Smooth muscle cell (in vitro differentiated cells): Measurements from ENCODE around the gene WWOX. TPM values are rescaled to one million over a fixed set of nuclear protein-coding genes. Genes with fewer than 3 reads are reported as not detected.

Experiments used
- DNase-seq: peaks from one replicate; lab custom pipeline; 2025; ENCODE audit not compliant: unreplicated experiment; lab: John Stamatoyannopoulos, UW
- H2AFZ ChIP-seq: fragments of 200-600 bp; sonication (generic); 2 replicates; pipeline ENCODE4 v1.6.0; 2016; ENCODE audit warnings: antibody characterized with exemption, low read depth, mild to moderate bottlenecking
- H3F3A ChIP-seq: fragments of 200-600 bp; sonication (generic); 2 replicates; pipeline ENCODE4 v1.6.0; 2017; ENCODE audit warnings: antibody characterized with exemption, low read depth
- H3K27ac ChIP-seq: fragments of 200-600 bp; sonication (generic); 2 replicates; pipeline ENCODE4 v1.5.1; 2016; ENCODE audit warnings: low read depth, mild to moderate bottlenecking
- H3K27me3 ChIP-seq: fragments of 200-600 bp; sonication (generic); 2 replicates; pipeline ENCODE4 v1.6.1; 2016; ENCODE audit warnings: low read depth, mild to moderate bottlenecking
- H3K36me3 ChIP-seq: fragments of 200-600 bp; sonication (generic); 2 replicates; pipeline ENCODE4 v1.5.1; 2016; ENCODE audit warnings: low read depth
- H3K4me1 ChIP-seq: fragments of 200-600 bp; sonication (generic); 2 replicates; pipeline ENCODE4 v1.5.1; 2016; ENCODE audit warnings: low read depth
- H3K4me2 ChIP-seq: fragments of 200-600 bp; sonication (generic); 2 replicates; pipeline ENCODE4 v1.6.0; 2016; ENCODE audit warnings: mild to moderate bottlenecking
- H3K4me3 ChIP-seq: fragments of 200-600 bp; sonication (generic); 2 replicates; pipeline ENCODE4 v1.5.1; 2016; ENCODE audit warnings: mild to moderate bottlenecking
- H3K79me2 ChIP-seq: fragments of 200-600 bp; sonication (generic); 2 replicates; pipeline ENCODE4 v1.6.0; 2016; ENCODE audit warnings: low read depth, mild to moderate bottlenecking
- H3K9ac ChIP-seq: fragments of 200-600 bp; sonication (generic); 2 replicates; pipeline ENCODE4 v1.6.0; 2016; ENCODE audit warnings: low read depth
- H3K9me3 ChIP-seq: fragments of 200-600 bp; sonication (generic); replicated peaks from 2 replicates; pipeline ENCODE4 v1.5.1; 2016; ENCODE audit warnings: low read depth
- H4K20me1 ChIP-seq: fragments of 200-600 bp; sonication (generic); 2 replicates; pipeline ENCODE4 v1.6.0; 2016; ENCODE audit warnings: low read depth
- WGBS: methylation state at CpG from one replicate; pipeline ENCODE4 v1.1.7; 2016; ENCODE audit warnings: low lambda C conversion rate; 5-methylcytosine and 5-hydroxymethylcytosine counted together
- polyA plus RNA-seq: library from polyadenylated mRNA; unstranded; fragments of >200 nt; fragmentation: Nextera tagmentation; extraction: Ambion mirVana; gene quantifications from 2 replicates; pipeline ENCODE4 v1.2.1, GENCODE V29; 2016
- total RNA-seq: library from RNA; depleted of rRNA; stranded (reverse); fragments of >200 nt; gene quantifications from 2 replicates; pipeline ENCODE4 v1.2.3, GENCODE V29; 2014
- TF ChIP-seq, protein P1 (sequence below): fragments of 200-600 bp; sonication (generic); IDR thresholded peaks from 2 replicates; pipeline ENCODE4 v1.5.1; 2017; ENCODE audit warnings: borderline replicate concordance, mild to moderate bottlenecking, antibody characterized with exemption; ENCODE audit not compliant: insufficient read depth, poor library complexity, severe bottlenecking

WWOX gene
- total and polyA plus RNA-seq, 2 experiments from 2014 or later, result 7.5 to 14.0 TPM

DNA sequence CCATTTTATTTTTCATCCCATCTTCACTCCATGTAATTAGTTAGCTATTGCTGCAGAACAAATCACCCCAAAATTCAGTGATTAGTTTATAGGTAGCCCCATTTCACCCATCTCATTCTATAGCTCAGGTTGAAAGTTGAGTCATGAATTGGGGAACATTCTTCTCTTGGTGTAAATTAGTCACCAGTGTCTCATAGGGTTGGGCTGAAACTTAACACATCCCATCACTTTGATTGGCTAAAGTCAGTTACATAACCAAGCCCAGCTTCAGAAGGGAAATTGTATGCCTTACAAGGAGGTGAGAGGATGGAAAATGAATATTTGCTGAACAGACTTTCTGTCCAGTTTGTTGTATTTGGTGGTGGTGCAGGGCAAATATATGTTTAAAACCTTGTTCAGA, 477.5 kb downstream of the WWOX start:
- Histone ChIP-seq H3K9ac (no peak overlapping the region), H3K36me3 (no peaks in the 10 kb centered on the region), H3K4me3 (no peak overlapping the region), H3K27ac (no peak overlapping the region), H3K4me1 (no peaks in the 10 kb centered on the region), H3F3A (no peaks in the 10 kb centered on the region), H4K20me1 (no peaks in the 10 kb centered on the region), H3K4me2 (no peak overlapping the region), H3K27me3 (no peaks in the 10 kb centered on the region), H3K79me2 (no peaks in the 10 kb centered on the region), H3K9me3 (no peaks in the 10 kb centered on the region), H2AFZ (no peak overlapping the region)
- TF ChIP-seq, protein P1, sequence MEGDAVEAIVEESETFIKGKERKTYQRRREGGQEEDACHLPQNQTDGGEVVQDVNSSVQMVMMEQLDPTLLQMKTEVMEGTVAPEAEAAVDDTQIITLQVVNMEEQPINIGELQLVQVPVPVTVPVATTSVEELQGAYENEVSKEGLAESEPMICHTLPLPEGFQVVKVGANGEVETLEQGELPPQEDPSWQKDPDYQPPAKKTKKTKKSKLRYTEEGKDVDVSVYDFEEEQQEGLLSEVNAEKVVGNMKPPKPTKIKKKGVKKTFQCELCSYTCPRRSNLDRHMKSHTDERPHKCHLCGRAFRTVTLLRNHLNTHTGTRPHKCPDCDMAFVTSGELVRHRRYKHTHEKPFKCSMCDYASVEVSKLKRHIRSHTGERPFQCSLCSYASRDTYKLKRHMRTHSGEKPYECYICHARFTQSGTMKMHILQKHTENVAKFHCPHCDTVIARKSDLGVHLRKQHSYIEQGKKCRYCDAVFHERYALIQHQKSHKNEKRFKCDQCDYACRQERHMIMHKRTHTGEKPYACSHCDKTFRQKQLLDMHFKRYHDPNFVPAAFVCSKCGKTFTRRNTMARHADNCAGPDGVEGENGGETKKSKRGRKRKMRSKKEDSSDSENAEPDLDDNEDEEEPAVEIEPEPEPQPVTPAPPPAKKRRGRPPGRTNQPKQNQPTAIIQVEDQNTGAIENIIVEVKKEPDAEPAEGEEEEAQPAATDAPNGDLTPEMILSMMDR, result no peak
- DNase-seq, result no peak

DNA sequence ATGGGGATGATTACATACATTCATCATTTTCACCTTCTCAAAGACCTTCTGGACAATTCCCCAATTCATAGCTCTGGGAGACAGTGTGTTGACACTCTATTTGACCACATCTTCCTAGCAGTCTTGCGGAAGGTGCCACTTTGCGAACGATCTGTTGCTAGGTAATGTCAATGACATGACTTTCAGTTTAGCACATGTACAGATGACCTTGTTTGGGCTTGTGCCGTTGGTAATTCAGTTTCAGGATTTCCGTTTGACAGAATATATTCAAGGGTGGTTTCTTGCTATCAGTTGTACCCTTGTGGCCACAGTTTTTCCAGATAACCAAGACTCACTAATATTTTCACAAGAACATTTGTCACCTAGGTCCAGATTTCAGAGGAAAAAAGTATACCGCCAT, 478.2 kb downstream of the WWOX start:
- no peaks in the 10 kb centered on the region for H3K27me3 ChIP-seq
- H3K9ac ChIP-seq, result no peak overlapping the region
- H3K4me3 ChIP-seq, result no peak overlapping the region
- DNase-seq, result no peak
- H3K9me3 ChIP-seq, result no peaks in the 10 kb centered on the region
- 95% methylated on average over 6 of the region's 6 CpGs for WGBS
- TF ChIP-seq, protein P1, result no peak
- no peaks in the 10 kb centered on the region for H3K36me3 ChIP-seq
- H3K4me1 ChIP-seq, result no peaks in the 10 kb centered on the region
- no peak overlapping the region for H3K4me2 ChIP-seq
- H4K20me1 ChIP-seq, result no peaks in the 10 kb centered on the region
- H3K27ac ChIP-seq, result no peak overlapping the region
- no peaks in the 10 kb centered on the region for H3F3A ChIP-seq
- no peaks in the 10 kb centered on the region for H3K79me2 ChIP-seq
- H2AFZ ChIP-seq, result no peak overlapping the region

DNA sequence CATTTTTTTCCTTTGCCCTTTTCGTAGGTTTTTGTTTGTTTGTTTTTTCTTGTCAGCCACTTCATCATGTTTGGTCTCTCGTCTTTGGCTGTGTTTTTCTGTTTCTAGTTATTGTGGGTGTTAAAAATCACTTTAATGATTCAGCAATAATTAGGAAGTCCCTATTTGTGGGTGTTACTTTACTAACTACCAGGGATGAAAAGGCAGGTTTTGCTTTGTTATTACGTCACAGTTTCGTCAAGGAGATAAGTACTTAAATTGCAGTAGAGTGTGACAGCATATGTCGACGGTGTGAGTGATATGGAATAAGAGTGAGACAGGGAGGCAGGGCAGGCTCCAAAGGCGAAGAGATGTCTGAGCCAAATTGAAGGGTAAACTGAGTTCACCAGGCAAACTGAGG, 479.6 kb downstream of the WWOX start:
- TF ChIP-seq, protein P1, result no peak
- Histone ChIP-seq H2AFZ (no peak overlapping the region), H3K36me3 (no peaks in the 10 kb centered on the region), H3K27ac (no peak overlapping the region), H3F3A (no peaks in the 10 kb centered on the region), H3K4me1 (no peaks in the 10 kb centered on the region), H4K20me1 (no peaks in the 10 kb centered on the region), H3K9me3 (no peaks in the 10 kb centered on the region), H3K79me2 (no peaks in the 10 kb centered on the region), H3K9ac (no peak overlapping the region), H3K4me3 (no peak overlapping the region), H3K27me3 (no peaks in the 10 kb centered on the region), H3K4me2 (no peak overlapping the region)
- WGBS, result 76% methylated on average over 7 of the region's 7 CpGs
- DNase-seq, result no peak

DNA sequence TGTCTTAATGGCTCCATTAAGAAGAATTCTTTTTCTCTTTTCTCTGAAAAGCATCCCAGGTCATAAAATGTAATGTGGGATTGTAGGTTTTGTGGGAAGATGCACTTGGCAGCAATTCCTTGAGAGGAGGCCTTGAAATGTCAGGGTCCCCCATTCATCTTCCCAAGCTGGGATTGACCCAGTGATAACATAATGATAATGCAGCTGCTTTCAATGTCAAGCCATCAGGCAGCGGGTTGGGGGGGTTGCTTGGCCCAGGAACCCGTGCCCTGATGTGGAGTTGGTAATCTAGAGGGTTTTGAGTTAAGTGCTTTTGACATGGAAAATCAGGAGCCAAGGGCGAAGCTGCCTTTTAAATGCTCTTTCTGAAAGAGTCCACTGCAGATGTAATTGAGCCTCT, 484.0 kb downstream of the WWOX start:
- H3K79me2 ChIP-seq, result no peaks in the 10 kb centered on the region
- no peaks in the 10 kb centered on the region for H3K27me3 ChIP-seq
- DNase-seq, result no peak
- H3K4me1 ChIP-seq, result no peaks in the 10 kb centered on the region
- WGBS, result 86% methylated on average over 3 of the region's 3 CpGs
- no peak overlapping the region for H3K4me3 ChIP-seq
- H4K20me1 ChIP-seq, result no peaks in the 10 kb centered on the region
- H2AFZ ChIP-seq, result no peak overlapping the region
- H3F3A ChIP-seq, result no peaks in the 10 kb centered on the region
- H3K27ac ChIP-seq, result no peak overlapping the region
- no peak overlapping the region for H3K9ac ChIP-seq
- H3K36me3 ChIP-seq, result no peaks in the 10 kb centered on the region
- no peak overlapping the region for H3K4me2 ChIP-seq
- TF ChIP-seq, protein P1, result no peak
- H3K9me3 ChIP-seq, result no peaks in the 10 kb centered on the region
